M059J (cell line): ENCODE results near the gene MYO1C. TPM values are rescaled to one million over a fixed set of nuclear protein-coding genes. Genes with fewer than 3 reads are reported as not detected.
"Not testable (repeated sequence)": the region's sequence is repeated elsewhere in the genome, so short reads cannot be mapped to it uniquely, and the experiment has no call there.

Experiments used
- DNase-seq: peaks from one replicate; pipeline ENCODE4 v3.0.0-alpha.2; 2012; ENCODE audit warnings: low read depth
- total RNA-seq: library from RNA; depleted of rRNA; stranded (reverse); fragments of >200 nt; shearing (Covaris generic); gene quantifications from 2 replicates; pipeline ENCODE4 v1.2.3, GENCODE V29; 2014

The MYO1C gene
- total RNA-seq, 1 experiment from 2014 or later: 80.5 TPM

DNA sequence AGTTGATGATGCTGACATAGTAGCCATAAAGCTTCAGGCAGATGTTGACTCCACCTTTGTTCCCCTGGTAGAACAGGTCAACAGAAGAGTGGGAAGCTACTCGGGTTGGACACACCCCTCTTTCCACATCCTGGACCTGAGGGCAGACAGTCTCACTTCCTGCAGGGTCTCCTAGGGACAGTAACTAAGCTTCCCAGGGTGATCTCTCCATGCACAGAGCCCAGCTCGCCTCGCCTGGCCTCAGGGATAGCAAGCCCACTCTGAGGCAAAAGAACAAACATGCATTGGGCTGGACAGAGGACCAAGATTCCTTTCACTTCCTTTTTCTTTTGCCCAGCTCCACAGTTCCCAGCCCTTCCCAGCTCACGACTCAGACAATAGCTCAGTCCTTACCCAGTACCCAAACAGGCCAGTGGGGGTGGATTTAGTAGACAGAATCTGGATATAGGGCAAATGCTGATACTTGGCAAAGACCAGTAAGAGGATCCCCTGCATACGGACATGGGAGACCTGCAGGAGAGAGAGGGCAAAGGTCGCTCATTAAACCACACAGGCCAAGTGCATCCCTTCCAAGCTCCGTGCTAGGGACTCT, 16.9 kb upstream of the MYO1C start:
- no peak for DNase-seq

- DNase-seq: not testable (repeated sequence)
These were observed 16.2 kb upstream of the MYO1C start for GRCh38 chr17:1508709-1509108.

GRCh38 chr17:1506649-1507267, 14.3 kb upstream of the MYO1C start:
- no peak for DNase-seq

- no peak for DNase-seq
These were observed 13.1 kb upstream of the MYO1C start for GRCh38 chr17:1505586-1505985.

- no peak for DNase-seq
These were observed 12.4 kb upstream of the MYO1C start for GRCh38 chr17:1504866-1505265.

GRCh38 chr17:1503699-1504098, 11.2 kb upstream of the MYO1C start:
- DNase-seq: no peak

GRCh38 chr17:1498869-1499268, 6.4 kb upstream of the MYO1C start:
- peak; percentile 75 for DNase-seq

DNA sequence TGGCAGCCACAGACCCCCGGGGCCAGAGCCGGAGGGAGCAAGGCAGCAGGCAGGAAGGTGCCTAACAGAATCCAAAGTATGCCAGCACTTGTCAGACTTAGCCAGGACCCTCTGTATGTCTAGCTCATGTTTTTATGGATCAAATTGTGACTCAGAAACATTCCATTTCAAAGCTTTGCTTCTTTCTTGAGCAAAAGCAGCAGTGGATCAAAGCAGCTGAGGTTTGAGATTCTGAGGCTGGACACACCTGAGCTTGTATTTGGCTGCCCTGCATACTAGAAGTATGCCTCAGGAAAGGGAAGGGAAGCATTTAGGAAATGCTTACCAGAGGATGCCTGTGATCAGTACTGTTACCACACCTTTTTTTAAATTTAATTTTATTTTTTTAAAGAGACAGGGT, 5.7 kb upstream of the MYO1C start:
- DNase-seq: no peak

- no peak for DNase-seq
These were observed 5.3 kb upstream of the MYO1C start for GRCh38 chr17:1497831-1498230.

DNA sequence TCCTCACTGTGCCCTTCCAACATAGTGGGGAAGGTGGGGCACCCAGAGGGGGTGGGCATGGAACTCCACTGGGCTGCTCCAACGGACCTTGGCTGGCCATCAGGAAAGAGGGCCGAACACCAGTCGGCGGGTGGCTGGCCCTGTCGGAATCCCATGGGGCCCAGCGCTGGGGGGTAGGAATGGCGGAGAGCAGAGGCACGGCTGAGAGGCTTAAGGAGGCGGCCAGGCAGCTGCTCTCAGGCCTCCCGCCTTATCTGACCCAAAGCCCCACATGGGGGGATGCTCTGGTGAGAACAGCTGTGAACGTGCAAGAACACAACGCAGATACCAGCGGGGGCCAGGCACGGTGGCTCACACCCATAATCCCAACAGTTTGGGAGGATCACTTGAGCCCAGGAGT, 4.4 kb upstream of the MYO1C start:
- DNase-seq: no peak

- DNase-seq: peak; percentile 25
These were observed 2.9 kb upstream of the MYO1C start for GRCh38 chr17:1495265-1495989.

- DNase-seq: no peak
These were observed 2.3 kb upstream of the MYO1C start for GRCh38 chr17:1494736-1495253.

- no peak for DNase-seq
These were observed 1.7 kb upstream of the MYO1C start for GRCh38 chr17:1494203-1494602.

DNA sequence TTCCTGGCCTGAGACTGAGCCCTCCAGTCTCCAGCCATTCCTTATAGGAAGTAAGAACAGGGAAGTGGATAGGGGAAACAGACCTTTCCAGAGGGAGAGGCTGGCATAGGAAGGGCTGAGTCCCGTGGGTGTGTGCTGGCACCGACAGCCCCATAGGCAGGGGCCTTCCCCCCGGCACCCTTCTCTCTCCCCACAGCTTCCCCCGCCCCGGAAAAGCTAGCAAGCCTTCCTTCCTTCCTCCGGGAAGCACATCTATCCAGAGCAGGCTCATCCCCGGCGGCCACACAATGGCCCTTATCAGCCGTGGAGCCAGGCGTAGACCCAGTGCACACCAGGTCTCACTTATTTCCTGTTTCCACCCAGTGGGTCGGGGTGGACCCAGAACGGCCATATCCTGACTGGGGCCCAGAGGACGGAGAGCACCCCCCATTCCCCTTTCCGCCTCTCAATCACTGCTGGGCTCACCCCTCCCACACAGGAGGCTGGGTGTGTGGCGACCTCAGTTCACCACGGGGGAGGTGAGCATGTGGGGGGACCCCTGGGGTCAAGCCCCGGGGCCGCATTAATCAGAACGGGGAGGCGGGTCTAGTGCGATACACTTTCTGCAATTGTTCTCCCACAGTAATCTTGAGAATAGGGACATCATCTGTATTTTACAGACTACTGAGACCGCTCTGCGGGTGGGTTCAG, 950 bp upstream of the MYO1C start:
- DNase-seq: no peak

- DNase-seq: peak; percentile 49
These were observed 840 bp downstream of the MYO1C start for GRCh38 chr17:1491443-1492248.

DNA sequence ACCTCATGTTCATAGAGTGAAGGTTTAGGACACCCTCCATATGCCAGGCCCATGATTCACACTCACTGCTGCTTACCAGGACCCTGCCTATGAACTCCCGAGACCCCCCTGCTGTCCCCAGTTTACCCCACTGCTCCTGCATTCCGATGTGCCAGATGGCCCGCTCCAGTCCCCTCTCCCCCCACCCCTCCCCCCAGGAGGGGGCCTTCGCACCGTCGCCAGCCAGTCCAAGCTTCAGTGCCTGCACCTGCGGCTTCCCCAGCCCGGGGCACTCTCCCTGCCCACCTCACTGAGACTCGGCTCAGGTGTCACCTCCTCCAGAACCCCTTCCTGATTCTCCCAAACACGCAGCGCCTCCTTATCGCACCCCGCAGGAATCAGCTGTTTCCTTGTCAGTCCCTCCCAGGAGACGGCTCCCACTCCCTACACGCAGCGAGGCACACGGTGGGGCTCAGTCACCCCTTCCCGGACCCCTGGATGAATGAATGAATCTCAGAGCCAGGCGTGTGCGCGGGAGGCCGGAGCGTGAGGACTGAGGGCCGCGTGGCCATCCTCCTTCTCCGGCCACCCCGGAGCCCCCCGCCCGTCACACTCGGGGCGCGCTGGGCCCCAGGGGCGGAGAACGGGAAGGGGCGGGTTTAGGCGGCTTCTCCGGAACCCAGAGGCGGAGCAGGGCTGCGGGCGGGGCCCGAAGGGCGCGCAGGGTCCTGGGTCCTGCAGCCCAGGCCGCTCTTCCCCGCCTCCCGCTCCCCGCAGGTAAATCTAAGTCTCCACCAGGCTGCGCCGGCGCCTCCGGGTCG, 1.6 kb downstream of the MYO1C start:
- peak; percentile 43 for DNase-seq

DNA sequence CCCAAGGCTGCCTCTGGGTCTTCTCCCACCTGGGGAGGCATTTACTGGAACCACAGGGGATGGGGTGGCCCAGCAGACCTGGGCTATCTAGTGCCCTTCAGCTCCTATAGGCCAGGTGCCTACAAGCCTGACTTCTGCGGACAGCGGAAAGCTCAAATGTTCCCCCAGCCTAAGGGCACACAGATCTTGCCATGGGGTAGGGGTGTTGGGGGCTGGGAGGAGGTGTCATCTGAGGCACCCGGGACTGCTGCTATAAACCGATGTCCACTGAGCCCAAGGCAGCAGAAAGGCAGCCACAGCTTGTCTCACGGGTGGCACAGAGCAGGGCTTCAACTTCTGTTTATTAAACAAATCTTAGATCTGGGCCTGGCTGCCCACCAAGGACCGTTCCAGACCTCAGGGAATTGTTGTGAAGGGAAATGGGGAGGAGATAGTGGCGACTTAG, 3.6 kb downstream of the MYO1C start:
- DNase-seq: no peak

DNA sequence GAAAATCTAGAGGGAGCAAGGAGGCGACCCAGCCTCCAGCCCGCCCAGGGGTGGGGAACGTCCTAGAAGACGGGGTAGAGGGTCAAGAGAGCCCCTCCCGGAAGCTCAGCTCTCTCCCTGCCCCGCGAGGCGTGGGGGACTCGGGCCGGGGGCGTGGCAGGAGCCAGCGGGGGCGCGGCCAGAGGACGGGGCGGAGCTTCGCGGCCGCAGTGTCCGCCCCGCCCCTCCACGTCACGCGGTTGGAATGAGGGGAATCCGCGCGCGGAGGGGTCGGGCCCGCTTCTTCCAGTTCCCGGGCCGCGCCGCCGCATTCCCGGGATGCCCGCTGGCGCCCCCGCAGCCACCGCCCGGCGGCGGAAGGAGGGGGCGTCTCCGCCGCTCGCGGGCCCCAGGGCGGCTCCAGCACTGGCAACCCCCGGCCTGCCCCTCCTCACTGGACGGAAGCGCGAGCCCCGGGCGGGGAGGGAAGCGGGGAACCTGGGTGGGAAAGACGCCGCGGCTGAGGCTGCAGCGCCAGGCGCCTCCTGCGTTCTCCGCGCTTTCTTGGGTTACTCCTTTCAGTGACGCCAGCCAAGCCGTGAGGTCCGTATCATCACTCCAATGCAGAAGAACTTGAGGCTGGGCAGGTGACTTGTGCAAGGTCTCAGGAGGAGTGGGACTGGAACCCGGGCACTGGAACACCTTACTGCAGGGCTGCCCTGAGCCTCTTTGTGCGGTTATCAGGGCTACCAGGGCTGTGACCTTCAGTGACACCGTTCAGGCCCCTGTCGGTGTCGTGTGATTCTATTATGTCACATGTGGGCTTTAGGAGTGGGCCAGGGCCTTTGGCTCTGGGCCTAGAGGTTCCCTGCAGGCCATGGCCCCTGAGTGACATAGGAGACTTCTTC, 4.3 kb downstream of the MYO1C start:
- peak; percentile 75 for DNase-seq
